Measurements from ENCODE around the gene TPRKB.
"Not testable (repeated sequence)": the region's sequence is repeated elsewhere in the genome, so short reads cannot be mapped to it uniquely, and the experiment has no call there.

The TPRKB gene

DNA sequence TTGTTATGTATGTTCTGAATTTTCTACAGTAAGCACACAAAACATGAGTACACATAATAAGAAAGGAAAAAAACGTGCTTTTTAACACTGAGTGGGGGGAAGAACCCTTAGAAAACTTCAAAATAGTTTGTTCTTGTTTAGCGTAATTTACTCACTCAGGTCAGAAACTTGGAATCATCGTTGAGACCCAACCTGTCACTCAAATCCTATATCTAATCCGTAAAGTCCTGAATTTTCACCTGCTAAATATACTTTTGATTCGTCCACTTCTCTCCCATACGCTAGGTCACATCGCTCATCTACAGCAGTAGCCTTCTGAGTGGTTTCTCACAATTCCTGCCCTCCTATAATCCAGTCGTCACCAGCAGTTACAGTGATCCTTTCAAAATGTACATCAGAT, 767 bp downstream of the TPRKB start:
- DNase-seq = no peak

DNA sequence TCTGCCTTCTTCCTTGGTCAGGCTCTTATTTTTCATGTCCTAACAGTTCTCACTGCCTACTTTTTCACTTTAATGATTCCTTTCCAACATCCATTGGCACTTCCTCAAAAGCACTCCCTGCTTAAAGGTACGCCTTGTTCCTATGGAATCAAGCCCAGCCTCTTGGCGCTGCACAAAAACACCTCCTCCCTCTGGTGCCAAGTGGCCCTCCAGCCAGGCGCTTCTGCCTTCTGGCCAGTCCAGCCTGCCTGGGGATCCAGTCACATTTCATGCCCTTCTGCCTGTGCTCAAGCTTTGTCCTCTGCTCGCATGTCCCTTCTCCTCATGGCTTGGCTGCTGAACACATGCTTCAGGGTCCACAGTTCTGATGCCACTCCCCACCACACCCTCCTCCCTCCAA, 6.3 kb downstream of the TPRKB start:
- DNase-seq = no peak

DNA sequence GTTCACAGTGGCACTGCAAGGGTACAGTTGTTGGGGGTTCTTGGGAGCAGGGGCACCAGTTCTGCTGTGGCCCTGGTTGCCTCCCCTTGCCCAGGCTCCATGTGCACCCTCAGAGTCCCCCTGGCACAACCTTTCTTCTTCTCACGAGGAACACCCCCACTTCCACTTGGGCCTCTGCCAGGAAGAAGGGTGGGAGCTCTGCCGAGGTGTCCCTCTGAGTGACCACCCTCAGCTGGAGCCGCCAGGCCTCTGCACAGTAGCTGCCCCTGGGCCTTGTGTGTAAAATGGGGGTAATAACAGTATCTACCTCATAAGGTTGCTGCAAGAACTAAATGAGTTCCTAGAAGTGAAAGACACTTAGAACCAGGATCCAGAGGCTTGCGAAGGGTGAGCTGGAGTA, 8.4 kb downstream of the TPRKB start:
- no peak for DNase-seq

DNA sequence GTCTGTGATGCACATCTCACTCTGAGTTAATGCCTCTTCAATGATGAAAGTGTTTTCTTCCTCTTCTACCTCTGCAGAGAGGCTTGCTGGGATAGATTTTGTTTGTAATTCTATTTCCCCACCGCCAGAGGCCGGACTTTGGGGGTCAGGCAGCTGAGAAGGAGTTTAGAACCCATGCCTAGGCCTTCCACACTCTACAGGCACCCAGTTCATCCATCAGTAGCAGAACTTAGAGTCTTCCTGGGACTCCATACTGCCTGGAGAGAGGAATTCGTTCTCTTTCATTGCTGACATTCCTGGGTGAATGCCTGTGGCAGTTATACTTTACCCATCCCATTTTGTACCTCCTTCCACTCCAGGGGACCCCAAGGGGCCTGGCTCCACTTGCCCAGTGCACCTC, 9.1 kb downstream of the TPRKB start:
- no peak for DNase-seq

DNA sequence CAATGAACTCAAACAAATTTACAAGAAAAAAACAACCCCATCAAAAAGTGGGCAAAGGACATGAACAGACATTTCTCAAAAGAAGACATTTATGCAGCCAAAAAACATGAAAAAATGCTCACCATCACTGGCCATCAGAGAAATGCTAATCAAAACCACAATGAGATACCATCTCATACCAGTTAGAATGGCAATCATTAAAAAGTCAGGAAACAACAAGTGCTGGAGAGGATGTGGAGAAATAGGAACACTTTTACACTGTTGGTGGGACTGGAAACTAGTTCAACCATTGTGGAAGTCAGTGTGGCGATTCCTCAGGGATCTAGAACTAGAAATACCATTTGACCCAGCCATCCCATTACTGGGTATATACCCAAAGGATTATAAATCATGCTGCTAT, 10.5 kb downstream of the TPRKB start:
- DNase-seq = not testable (repeated sequence)

DNA sequence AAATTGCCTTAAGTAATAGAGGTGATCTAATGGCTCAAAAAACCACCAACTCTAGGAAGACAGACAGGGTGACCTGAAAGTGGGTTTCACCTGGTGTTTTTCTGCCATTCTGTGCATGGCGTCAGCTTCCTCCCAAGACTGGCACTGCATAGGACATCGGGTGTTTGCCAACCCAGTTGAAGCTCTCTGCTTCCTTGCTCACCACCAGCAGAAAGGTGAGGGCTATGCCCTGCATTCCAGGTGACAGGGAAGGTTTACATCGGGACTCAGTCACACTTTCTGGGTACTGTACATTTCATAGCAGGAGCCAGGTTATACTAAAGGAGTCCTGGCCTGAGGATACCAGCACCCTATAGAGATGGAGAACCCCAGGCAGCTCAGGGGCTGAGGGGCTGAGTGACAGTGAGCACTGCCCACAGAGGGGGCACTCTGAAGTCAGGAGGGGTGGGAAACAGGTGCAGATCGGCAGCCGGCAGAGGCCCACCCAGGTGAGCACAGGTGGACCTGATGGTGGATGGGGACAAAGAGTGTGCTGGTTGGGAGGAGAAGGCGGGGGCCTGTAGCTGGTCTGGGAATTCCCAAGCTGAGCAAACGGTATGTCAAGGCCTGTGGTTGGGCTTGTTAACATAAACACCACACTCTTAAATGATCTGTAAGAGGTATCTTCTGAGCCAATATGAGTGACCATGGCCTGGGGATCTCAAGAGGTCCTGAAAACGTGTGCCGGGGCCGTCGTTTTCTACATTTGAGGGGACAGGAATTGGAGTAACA, 18.1 kb downstream of the TPRKB start:
- DNase-seq = no peak

DNA sequence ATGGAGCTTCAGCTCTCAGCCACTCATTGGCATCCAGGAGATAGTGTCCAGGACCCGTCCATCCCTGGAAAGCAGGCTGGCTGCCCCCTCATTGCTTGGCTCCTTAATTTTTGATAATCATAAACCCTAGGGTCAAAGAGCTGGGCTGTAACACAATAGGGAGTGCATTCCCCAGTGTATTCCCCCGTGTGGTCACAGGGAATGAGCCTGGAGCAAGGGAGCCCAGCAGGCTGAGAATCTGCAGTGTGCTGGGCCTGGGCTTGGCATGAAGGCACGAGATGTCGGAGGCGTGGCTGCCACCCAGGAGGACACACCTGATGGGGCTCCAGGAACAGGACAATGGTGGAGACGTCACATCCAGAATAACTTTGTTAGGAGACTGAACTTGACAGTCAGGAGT, 18.7 kb downstream of the TPRKB start:
- no peak for DNase-seq

DNA sequence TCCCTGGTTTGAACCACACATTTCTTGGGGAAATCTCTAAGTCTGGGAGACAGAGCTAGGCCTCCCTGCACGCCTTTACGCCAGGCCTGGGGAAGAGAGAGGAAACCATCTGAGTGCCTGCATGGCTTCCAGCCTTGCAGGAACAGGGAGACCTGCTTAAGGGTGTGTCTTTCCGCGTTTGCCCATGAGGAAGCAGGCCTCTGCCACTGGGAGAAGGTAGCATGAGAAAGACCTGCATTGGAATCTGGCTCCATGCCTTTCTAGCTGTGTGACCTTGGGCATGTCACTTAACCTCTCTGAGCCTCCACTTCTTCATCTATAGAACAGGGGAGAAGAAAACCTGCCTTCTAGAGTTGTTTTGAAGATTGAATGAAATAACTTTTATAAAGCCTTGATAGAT, 19.4 kb downstream of the TPRKB start:
- DNase-seq = not testable (repeated sequence)

DNA sequence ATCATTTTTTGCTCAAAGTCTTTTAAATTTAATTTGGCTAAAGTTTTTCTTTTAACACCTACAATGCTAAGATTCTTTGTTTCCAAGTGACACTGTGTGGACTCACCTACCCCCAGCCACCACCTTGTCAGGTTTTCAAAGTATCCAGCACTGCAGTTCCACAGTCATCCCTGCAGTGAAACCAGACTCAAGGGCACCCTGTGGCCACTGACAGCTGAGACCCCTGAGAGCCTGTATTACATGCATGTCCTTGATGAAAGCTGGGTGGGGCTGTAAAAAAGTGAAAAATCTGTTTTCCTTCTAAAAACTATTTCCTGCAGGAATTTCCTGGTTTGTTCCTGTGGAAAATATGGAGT, 19.9 kb downstream of the TPRKB start:
- DNase-seq = no peak

DNA sequence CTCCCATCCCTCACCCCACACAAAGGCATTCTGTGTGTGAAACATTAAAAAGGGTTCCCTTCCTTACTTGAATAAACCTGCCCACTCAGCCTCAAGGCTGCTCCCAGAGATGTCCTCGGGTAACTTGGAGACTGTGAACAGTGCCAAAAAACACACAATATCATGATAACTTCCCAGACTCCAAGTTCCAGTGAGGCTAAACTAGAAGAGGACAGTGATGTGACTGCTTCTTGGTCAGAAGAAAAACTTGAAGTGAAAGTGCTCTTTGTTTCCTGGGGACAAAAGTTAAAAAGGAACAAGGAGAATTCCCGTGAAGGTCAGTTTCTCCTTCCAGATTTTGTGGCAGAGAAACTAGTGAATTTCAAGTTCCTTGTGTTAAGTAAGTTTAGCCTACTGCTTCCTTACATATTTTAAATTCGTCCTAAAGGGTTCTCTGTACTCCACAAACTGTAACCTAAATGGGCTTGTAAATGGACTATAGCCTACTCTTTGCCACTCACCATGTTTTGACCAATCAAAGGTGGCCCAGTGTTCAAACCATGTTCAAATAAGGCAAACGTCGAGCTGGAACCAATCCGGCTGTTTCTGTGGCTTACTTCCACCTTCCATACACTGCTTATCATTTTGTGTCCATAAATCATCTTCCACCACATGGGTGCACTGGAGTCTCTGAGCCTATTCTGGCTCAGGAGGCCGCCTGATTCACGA, 20.4 kb downstream of the TPRKB start:
- DNase-seq = peak; percentile 56 to 82 (median 77)

DNA sequence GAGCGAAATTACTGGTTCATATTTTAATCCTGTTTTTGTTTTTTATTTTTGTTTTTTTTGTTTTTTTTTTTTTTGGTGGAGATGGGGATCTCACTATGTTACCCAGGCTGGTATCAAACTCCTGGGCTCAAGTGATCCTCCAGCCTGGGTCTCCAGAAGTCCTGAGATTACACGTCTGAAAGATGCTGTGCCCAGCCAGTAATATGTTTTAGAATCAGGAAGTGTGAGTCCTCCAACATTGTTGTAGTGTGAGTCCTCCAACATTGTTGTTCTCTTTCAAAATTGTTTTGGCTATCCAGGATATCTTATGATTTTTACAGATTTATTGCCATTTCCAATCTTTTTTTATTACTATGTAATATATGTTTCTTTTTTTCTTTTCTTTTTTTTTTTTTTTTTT, 23.1 kb downstream of the TPRKB start:
- no peak for DNase-seq

DNA sequence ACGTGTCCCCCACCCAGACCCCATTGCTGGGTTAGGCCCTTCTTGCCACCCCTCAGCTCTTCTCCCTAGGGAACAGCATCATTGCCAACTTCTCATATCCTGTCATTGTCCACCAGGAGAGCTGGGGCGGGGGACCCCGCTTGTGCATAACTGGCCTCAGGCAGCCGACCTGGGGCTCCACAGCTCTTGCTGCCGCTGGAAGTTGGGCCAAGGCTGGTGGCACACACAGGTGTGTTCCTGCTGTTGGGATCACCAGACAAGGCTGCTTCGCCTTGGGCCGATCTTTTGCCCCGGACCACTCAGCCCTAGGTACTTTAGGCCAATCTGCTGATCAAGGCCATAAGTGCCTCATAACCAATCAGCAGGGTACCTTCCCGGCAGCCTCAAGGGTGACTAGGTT, 28.6 kb downstream of the TPRKB start:
- no peak for DNase-seq

DNA sequence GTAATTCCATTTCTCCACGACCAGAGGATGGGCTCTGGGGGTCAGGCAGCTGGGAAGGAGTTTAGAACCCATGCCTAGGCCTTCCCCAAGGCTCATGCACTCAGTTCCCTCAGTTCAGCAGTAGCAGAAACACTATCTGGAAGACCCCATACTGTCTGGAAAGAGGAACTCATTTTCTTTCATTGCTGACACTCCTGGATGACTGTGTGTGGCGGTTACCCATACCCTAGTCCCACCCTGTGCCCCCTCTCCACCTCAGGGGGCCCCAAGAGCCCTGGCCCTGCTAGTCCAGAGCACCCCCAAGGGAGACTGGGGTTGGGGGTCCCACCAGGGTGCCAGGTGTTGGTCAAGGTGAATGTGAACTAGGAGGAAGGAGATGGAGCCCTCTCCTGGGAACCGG, 29.5 kb downstream of the TPRKB start:
- no peak for DNase-seq

DNA sequence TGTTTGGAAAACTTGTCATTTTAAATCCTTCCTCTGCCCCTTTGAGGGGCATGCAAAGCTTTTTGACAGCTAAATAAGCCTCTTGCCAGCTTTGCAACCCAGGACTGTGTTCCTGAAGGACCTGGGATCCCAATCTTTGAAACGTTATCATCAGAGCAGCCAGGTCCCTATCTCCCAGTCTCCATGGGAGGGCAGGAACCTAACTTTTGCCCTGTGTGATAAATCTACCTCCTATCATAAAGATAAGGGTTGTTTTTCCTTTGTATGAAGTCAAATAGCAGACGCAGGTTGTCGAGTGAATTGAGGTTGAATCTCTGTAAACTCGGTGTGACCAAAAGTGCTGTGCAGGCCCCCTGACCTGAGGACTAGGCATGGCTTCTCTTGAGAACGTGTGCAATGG, 30.1 kb downstream of the TPRKB start:
- no peak for DNase-seq

DNA sequence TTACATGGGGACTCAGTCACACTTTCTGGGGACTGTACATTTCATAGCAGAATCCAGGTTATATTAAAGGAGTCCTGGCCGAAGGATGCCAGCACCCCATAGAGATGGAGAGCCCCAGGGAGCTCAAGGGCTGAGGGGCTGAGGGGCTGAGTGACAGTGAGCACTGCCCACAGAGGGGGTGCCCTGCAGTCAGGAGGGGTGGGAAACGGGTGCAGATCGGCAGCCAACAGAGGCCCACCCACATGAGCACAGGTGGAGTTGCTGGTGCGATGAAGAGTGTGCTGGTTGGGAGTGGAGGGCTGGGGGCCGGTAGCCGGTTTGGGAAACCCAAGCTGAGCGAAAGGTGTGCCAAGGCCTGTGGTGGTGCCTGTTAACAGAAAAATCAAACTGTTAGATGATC, 32.1 kb downstream of the TPRKB start:
- no peak for DNase-seq

DNA sequence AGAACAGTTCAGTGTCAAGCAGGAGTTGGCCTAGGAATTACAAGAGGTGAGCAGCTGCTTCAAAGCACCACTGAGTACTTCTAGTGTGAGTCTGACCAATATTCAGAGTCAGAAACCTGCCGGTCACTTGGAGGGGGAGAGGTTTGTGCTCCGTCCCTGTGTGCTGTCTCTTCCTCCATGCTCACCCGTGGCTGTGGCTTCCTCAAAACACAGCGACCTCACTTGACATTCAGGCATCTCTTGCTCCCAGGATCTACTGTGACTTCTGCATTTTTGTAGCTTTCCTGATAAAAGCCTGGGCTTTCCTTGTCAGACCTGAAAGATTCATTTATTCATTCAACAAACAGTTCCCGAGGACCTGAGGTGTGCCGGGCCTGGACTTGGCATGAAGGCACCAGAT, 32.9 kb downstream of the TPRKB start:
- peak; percentile 26 to 32 (median 28) for DNase-seq

DNA sequence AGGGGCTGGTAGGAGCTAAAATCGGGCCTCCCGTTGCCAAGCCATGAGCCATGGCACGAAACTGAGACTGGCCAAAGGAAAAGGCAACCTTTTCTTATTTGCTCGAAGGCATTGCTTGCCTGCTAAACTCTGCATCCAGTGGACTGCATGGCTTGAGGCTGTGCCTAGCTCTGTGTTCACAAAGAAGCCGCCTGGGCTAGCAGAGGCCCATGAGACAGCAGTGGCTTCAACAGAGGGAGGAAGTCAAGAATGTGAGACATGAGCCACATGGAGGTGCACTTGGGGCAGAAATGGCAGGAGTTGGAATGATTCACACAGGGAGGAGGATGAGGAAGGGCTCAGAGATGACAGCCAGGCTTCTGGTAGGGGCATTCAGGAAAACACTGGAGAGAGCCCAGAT, 33.5 kb downstream of the TPRKB start:
- peak in 2 of 3 donors; percentile 15 to 34 for DNase-seq

DNA sequence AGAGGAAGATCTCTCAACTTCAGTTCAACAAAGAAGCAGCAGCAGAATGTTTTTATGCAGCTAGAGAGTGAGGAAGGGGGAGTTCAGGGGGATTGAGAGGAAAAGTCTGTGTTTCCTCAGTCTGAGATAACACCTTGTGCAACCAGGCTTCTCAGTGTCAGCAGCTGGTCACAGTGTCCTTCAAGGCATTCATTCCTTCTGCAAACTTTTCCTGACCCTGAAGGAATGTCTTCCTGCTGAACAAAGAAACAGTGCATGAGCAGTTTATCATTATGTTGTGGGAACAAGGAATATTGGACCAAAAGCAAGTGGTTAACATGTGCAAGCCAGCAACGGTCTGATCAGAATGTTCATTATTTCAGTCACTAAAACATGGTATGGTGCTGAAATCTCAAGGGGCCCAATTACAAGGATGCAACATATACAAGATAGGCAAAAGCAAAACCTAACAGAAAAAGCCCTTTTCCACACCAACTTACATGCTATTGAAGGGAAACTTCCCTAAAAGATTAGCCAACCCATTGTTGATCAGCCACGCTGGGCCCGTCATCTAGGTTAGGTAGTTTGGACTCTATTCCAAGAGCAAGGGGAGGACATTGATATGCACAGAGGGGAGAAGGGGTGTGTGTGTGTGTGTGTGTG, 34.2 kb downstream of the TPRKB start:
- not testable (repeated sequence) for DNase-seq

DNA sequence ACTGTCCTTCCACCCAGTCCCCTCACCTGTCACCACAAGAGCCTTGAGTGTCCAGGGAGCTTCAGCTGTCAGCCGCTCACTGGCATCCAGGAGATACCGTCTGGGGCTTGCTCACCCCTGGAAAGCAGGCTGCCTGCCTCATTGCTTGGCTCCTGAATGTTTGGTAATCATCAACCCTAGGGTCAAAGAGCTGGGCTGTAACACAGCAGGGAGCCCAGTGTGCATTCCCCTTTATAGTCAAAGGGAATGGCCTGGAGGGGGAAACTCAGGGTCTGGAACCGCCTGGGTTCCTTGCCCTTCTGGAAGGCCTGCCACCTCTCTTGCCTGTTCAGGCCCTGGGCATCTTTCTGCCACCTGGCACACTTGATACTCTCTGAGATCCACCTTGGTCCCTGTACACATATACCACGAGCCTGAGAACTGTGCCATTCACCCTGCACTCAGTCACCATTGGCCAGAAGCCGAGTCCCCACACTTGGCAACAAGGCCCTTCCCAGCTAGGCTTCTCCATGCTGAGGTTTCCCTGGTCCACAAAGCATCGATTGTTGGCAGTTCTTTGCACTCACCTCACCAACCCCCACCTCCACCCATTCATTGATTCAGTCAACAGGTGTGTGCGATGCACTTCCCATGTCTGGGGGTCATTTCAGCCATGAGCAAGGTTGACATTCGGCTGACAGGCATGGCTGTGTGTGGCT, 35.0 kb downstream of the TPRKB start:
- DNase-seq = no peak

DNA sequence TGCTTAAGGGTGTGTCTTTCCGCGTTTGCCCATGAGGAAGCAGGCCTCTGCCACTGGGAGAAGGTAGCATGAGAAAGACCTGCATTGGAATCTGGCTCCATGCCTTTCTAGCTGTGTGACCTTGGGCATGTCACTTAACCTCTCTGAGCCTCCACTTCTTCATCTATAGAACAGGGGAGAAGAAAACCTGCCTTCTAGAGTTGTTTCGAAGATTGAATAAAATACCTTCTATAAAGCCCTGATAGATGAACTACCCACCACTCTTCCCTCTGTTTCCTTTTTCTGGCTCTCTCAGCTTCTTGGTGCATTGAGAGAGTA, 35.7 kb downstream of the TPRKB start:
- DNase-seq = not testable (repeated sequence)

DNA sequence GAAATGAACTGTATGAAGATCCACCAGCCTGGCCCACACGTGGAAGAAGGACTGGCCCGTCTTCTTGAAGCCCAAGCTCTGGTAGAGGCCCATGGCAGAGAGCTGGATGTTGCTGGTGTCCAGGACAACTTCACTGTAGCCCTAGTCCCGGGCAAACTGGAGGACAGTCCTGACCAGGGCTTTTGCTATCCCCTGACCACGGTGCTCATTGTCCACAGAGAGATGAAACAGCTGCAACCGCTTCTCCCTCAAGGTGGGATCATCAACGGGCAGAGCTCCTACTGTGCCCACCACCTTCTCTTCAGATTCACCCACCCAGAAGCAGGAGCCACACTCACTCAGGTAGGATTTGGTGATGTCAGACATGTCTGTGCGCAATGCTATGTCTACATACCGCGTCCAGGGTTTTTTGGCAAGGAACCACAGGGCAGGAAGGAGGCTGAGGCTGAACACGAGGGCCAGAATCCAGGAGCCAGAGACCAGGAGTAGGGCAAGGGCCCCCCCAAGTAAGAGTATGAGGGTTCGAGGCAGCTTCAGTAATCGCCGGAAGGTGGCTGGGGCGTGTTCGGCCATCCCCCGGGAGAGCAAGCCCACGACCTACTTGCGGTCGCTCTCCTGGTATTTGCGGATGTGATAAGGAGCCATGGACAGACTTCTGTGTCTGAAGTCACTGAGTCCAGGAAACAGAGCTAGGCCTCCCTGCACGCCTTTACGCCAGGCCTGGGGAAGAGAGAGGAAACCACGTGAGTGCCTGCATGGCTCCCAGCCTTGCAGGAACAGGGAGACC, 36.3 kb downstream of the TPRKB start:
- DNase-seq = no peak

DNA sequence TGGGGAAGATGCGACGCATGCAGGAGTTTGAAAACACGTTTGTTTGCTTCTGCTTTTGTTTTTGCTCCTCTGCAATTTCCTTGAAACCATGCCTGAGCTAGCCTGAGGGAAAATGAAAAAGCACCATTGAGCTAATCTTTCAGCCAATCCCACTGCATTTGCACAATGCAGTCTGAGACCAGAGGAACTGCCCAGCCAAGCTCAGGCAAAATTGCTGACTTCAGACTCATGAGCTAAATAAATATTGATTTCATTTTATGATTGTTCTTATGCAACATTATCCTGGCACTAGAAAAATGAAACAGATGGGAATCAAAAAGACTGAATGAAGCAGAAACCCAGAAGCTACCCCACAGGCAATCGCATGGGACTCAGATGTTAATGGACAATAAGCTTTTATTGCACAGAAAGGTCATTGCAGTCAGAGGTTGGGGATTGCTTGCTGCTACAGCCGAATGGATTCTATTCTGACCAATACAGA, 37.0 kb downstream of the TPRKB start:
- DNase-seq = peak; percentile 59 to 86 (median 61)

DNA sequence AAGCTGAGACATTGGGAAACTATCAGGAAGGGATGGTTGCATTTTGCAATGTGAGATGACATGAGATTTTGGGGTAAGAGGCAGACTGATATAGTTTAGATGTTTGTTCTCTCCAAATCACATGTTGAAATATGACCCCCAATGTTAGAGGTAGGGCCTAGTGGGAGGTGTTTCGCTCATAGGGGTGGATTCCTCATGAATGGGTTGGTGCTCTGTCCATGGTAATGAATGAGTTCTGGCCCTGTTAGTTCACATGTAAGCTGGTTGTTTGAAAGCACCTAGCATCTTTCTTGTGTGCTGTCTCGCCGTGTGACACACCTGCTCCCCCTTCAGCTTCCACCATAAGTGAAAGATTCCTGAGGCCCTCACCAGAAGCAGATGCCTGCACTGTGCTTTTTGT, 37.7 kb downstream of the TPRKB start:
- DNase-seq = no peak
